GM12878 (cell line): ENCODE data around the gene SPSB2. TPM values are rescaled to one million over a fixed set of nuclear protein-coding genes. Genes with fewer than 3 reads are reported as not detected.
A peak's percentile ranks its signal among the peaks of the same experiment; 100 is the strongest.

Experiments
- CBX5 ChIP-seq: sonication (generic); IDR thresholded peaks from 2 replicates; pipeline ENCODE4 v1.6.1; 2016; ENCODE audit warnings: low read depth, moderate library complexity, mild to moderate bottlenecking, inconsistent platforms
- HCFC1 ChIP-seq: fragments of 150-350 bp; IDR thresholded peaks from 2 replicates; pipeline ENCODE4 v1.6.1; 2014; ENCODE audit warnings: low read length
- KDM1A ChIP-seq: fragments of 200-600 bp; sonication (generic); IDR thresholded peaks from 2 replicates; pipeline ENCODE4 v1.6.1; 2016; ENCODE audit warnings: borderline replicate concordance
- MEF2B ChIP-seq: fragments of 450-650 bp; IDR thresholded peaks from 2 replicates; pipeline ENCODE4 v1.6.1; 2018; ENCODE audit warnings: mild to moderate bottlenecking, moderate library complexity; ENCODE audit not compliant: partially characterized antibody, poor library complexity, severe bottlenecking
- MYC ChIP-seq: IDR thresholded peaks from 2 replicates; pipeline ENCODE4 v1.6.1; 2011; ENCODE audit warnings: mild to moderate bottlenecking, low read length, moderate library complexity, inconsistent platforms; ENCODE audit not compliant: insufficient read depth, insufficient replicate concordance, insufficient read length, severe bottlenecking
- NFIC ChIP-seq: IDR thresholded peaks from 2 replicates; pipeline ENCODE4 v1.6.1; 2012; ENCODE audit warnings: low read depth, mild to moderate bottlenecking, inconsistent platforms, low read length, moderate library complexity
- NFYA ChIP-seq: IDR thresholded peaks from 2 replicates; pipeline ENCODE4 v1.6.1; 2011; ENCODE audit warnings: low read depth, mild to moderate bottlenecking, low read length, improper control_type of control experiment, borderline replicate concordance
- PML ChIP-seq: IDR thresholded peaks from 2 replicates; pipeline ENCODE4 v1.6.1; 2012; ENCODE audit warnings: low read length, inconsistent platforms
- RAD21 ChIP-seq: IDR thresholded peaks from 2 replicates; pipeline ENCODE4 v1.6.1; 2011; ENCODE audit warnings: mild to moderate bottlenecking, low read depth, low read length, moderate library complexity; ENCODE audit not compliant: insufficient read depth
- RB1 ChIP-seq: fragments of 450-650 bp; formaldehyde crosslinking; IDR thresholded peaks from 2 replicates; pipeline ENCODE4 v1.6.1; 2017; ENCODE audit warnings: mild to moderate bottlenecking, borderline replicate concordance
- RUNX3 ChIP-seq: IDR thresholded peaks from 2 replicates; pipeline ENCODE4 v1.6.1; 2012; ENCODE audit warnings: low read length, inconsistent platforms
- SIX5 ChIP-seq: IDR thresholded peaks from 2 replicates; pipeline ENCODE4 v1.6.1; 2011; ENCODE audit warnings: mild to moderate bottlenecking, low read depth, low read length, moderate library complexity; ENCODE audit not compliant: severe bottlenecking
- SPI1 ChIP-seq: IDR thresholded peaks from 2 replicates; pipeline ENCODE4 v1.6.1; 2011; ENCODE audit warnings: low read depth, mild to moderate bottlenecking, low read length, moderate library complexity, borderline replicate concordance; ENCODE audit not compliant: insufficient read depth
- SREBF1 ChIP-seq: IDR thresholded peaks from 2 replicates; pipeline ENCODE4 v1.6.1; 2012; ENCODE audit warnings: mild to moderate bottlenecking, low read length
- SRF ChIP-seq, 2 experiments: IDR thresholded peaks; 2 replicates each; pipeline ENCODE4 v1.6.1; 2011; ENCODE audit warnings: low read depth in 2 of 2, low read length in 2 of 2, mild to moderate bottlenecking in 1 of 2, moderate library complexity in 1 of 2
- STAT3 ChIP-seq: IDR thresholded peaks from 2 replicates; pipeline ENCODE4 v1.6.1; 2011; ENCODE audit warnings: low read depth, low read length, improper control_type of control experiment
- TAF1 ChIP-seq: IDR thresholded peaks from 2 replicates; pipeline ENCODE4 v1.6.1; 2011; ENCODE audit warnings: mild to moderate bottlenecking, low read depth, low read length, borderline replicate concordance
- TBL1XR1 ChIP-seq: IDR thresholded peaks from 2 replicates; pipeline ENCODE4 v1.6.1; 2012; ENCODE audit warnings: low read depth, low read length, improper control_type of control experiment
- TCF3 ChIP-seq: IDR thresholded peaks from 2 replicates; pipeline ENCODE4 v1.6.1; 2012; ENCODE audit warnings: low read depth, mild to moderate bottlenecking, low read length, borderline replicate concordance; ENCODE audit not compliant: insufficient read depth
- WRNIP1 ChIP-seq: IDR thresholded peaks from 2 replicates; pipeline ENCODE4 v1.6.1; 2011; ENCODE audit warnings: low read depth, low read length, improper control_type of control experiment, borderline replicate concordance
- YBX1 ChIP-seq: fragments of 450-650 bp; IDR thresholded peaks from 2 replicates; pipeline ENCODE4 v1.6.1; 2016; ENCODE audit warnings: antibody characterized with exemption
- ZNF384 ChIP-seq: IDR thresholded peaks from 2 replicates; pipeline ENCODE4 v1.6.1; 2012; ENCODE audit warnings: low read depth, mild to moderate bottlenecking, low read length, improper control_type of control experiment, borderline replicate concordance
- ZSCAN29 ChIP-seq: fragments of 450-650 bp; IDR thresholded peaks from 2 replicates; pipeline ENCODE4 v1.6.1; 2017; ENCODE audit warnings: mild to moderate bottlenecking, moderate library complexity
- polyA plus RNA-seq, 11 experiments: library from polyadenylated mRNA; depleted of rRNA in 4 of 11; unstranded in 6 of 11; stranded (reverse) in 5 of 11; fragments of >200 nt; fragmentation: Nextera tagmentation in 4 of 11; fragmentation: Illumina TruSeq in 1 of 11; extraction: Ambion mirVana in 4 of 11; extraction: Trizol in 1 of 11; gene quantifications; 1 replicate in 1 of 11; 2 replicates in 10 of 11; pipeline versions ENCODE4 v1.2.1 to v1.2.3, GENCODE V29; 2011 to 2016; ENCODE audit warnings: inconsistent platforms in 2 of 11, missing spikeins in 2 of 11, low read depth in 1 of 11
- total RNA-seq, 4 experiments: library from RNA; depleted of rRNA in 3 of 4; stranded (reverse); fragments of >200 nt in 3 of 4; fragmentation: Illumina TruSeq in 1 of 4; extraction: Trizol in 1 of 4; gene quantifications; 2 replicates each; pipeline versions ENCODE4 v1.2.1 to v1.2.3, GENCODE V29; 2013 to 2021
- TF ChIP-seq, protein P1 (sequence below): IDR thresholded peaks from 2 replicates; pipeline ENCODE4 v1.6.1; 2012; ENCODE audit warnings: mild to moderate bottlenecking, low read depth, low read length
- TF ChIP-seq, protein P2 (sequence below): fragments of 450-650 bp; IDR thresholded peaks from 2 replicates; pipeline ENCODE4 v1.6.1; 2017; ENCODE audit warnings: low read depth, mild to moderate bottlenecking, moderate library complexity
- TF ChIP-seq, protein P3 (sequence below): IDR thresholded peaks from 2 replicates; pipeline ENCODE4 v1.6.1; 2011; ENCODE audit warnings: low read depth, low read length, improper control_type of control experiment, borderline replicate concordance

The SPSB2 gene
- total and polyA plus RNA-seq, 10 of the 15 experiments (the other 5 are each of a cell fraction or from before 2014, with no cell fraction given), result 0.08 to 5.6 (median 2.7) TPM

GRCh38 chr12:6851921-6852650 lies 21.0 kb downstream of the SPSB2 start, which contains the start of gene USP5 (continued):
- TF ChIP-seq NFYA, result no peak
- no peak for TF ChIP-seq CBX5
- TF ChIP-seq SRF (IDR thresholded peaks at IDR 0.05; ENCODE audit: low read depth in 2 of 2, low read length in 2 of 2), result no peak
- 0 out of 2 replicates have a peak, but pooled peaks have one; percentile 23 for TF ChIP-seq TBL1XR1
- TF ChIP-seq ZSCAN29, result no peak
- TF ChIP-seq RUNX3, result peak; percentile 72
- TF ChIP-seq SREBF1, result peak; percentile 96
- no peak for TF ChIP-seq WRNIP1
- peak; percentile 100 for TF ChIP-seq HCFC1
- no peak for TF ChIP-seq RAD21
- TF ChIP-seq KDM1A, result no peak
- TF ChIP-seq STAT3, result no peak
- TF ChIP-seq SPI1, result peak; percentile 20; the same call in 1 of the 2 replicates
- TF ChIP-seq YBX1, result no peak
- no peak for TF ChIP-seq NFIC
- TF ChIP-seq, protein P1, sequence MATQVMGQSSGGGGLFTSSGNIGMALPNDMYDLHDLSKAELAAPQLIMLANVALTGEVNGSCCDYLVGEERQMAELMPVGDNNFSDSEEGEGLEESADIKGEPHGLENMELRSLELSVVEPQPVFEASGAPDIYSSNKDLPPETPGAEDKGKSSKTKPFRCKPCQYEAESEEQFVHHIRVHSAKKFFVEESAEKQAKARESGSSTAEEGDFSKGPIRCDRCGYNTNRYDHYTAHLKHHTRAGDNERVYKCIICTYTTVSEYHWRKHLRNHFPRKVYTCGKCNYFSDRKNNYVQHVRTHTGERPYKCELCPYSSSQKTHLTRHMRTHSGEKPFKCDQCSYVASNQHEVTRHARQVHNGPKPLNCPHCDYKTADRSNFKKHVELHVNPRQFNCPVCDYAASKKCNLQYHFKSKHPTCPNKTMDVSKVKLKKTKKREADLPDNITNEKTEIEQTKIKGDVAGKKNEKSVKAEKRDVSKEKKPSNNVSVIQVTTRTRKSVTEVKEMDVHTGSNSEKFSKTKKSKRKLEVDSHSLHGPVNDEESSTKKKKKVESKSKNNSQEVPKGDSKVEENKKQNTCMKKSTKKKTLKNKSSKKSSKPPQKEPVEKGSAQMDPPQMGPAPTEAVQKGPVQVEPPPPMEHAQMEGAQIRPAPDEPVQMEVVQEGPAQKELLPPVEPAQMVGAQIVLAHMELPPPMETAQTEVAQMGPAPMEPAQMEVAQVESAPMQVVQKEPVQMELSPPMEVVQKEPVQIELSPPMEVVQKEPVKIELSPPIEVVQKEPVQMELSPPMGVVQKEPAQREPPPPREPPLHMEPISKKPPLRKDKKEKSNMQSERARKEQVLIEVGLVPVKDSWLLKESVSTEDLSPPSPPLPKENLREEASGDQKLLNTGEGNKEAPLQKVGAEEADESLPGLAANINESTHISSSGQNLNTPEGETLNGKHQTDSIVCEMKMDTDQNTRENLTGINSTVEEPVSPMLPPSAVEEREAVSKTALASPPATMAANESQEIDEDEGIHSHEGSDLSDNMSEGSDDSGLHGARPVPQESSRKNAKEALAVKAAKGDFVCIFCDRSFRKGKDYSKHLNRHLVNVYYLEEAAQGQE, result no peak
- peak; percentile 63 for TF ChIP-seq TAF1
- no peak for TF ChIP-seq TCF3
- TF ChIP-seq ZNF384, result no peak
- TF ChIP-seq, protein P2, sequence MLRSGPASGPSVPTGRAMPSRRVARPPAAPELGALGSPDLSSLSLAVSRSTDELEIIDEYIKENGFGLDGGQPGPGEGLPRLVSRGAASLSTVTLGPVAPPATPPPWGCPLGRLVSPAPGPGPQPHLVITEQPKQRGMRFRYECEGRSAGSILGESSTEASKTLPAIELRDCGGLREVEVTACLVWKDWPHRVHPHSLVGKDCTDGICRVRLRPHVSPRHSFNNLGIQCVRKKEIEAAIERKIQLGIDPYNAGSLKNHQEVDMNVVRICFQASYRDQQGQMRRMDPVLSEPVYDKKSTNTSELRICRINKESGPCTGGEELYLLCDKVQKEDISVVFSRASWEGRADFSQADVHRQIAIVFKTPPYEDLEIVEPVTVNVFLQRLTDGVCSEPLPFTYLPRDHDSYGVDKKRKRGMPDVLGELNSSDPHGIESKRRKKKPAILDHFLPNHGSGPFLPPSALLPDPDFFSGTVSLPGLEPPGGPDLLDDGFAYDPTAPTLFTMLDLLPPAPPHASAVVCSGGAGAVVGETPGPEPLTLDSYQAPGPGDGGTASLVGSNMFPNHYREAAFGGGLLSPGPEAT, result no peak; the same call in 1 of the 2 replicates
- TF ChIP-seq RB1, result peak; percentile 21; the same call in 1 of the 2 replicates
- TF ChIP-seq MEF2B, result no peak
- peak; percentile 99 for TF ChIP-seq SIX5
- no peak for TF ChIP-seq PML
- TF ChIP-seq, protein P3, sequence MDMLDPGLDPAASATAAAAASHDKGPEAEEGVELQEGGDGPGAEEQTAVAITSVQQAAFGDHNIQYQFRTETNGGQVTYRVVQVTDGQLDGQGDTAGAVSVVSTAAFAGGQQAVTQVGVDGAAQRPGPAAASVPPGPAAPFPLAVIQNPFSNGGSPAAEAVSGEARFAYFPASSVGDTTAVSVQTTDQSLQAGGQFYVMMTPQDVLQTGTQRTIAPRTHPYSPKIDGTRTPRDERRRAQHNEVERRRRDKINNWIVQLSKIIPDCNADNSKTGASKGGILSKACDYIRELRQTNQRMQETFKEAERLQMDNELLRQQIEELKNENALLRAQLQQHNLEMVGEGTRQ, result peak; percentile 9; the same call in 1 of the 2 replicates
- peak; percentile 51 for TF ChIP-seq MYC
